Kidney (tissue), 14 donors: ENCODE measurements around the gene ZNF132. TPM values are rescaled to one million over a fixed set of nuclear protein-coding genes. Genes with fewer than 3 reads are reported as not detected.

Source experiments
- DNase-seq, 5 donors: peaks; one replicate each; pipeline ENCODE4 v3.0.0-alpha.2; 2013 to 2020
- FAIRE-seq: peaks from 2 replicates; lab custom pipeline; 2012; peaks lifted over from hg19 to GRCh38; lab: Jason Lieb, UNC
- H3K27ac ChIP-seq, 2 donors: one replicate each; pipeline ENCODE4 v1.7.0; 2013; ENCODE audit warnings: low read depth in 2 of 2, low read length in 2 of 2, inconsistent platforms in 1 of 2
- H3K27me3 ChIP-seq: one replicate; pipeline ENCODE4 v1.7.1; 2013; ENCODE audit warnings: low read length, inconsistent platforms; ENCODE audit not compliant: control insufficient read depth, insufficient read depth
- H3K36me3 ChIP-seq, 3 donors: one replicate each; pipeline versions ENCODE4 v1.7.0 to v1.7.1; 2013; ENCODE audit warnings: low read length in 3 of 3, control low read depth in 1 of 3, inconsistent platforms in 1 of 3; ENCODE audit not compliant: insufficient read depth in 3 of 3, control insufficient read depth in 2 of 3
- H3K4me1 ChIP-seq, 3 donors: one replicate each; pipeline versions ENCODE4 v1.7.0 to v1.7.1; 2013; ENCODE audit warnings: low read length in 3 of 3, inconsistent platforms in 1 of 3, low read depth in 1 of 3; ENCODE audit not compliant: control insufficient read depth in 2 of 3, insufficient read depth in 2 of 3
- H3K4me3 ChIP-seq, 3 donors: one replicate each; pipeline versions ENCODE4 v1.7.0 to v1.8.1; 2013; ENCODE audit warnings: low read length in 3 of 3, control low read depth in 1 of 3, inconsistent platforms in 1 of 3
- H3K9ac ChIP-seq, 3 donors: one replicate each; pipeline versions ENCODE4 v1.7.0 to v1.7.1; 2013; ENCODE audit warnings: low read length in 3 of 3, control low read depth in 1 of 3, inconsistent platforms in 1 of 3
- H3K9me3 ChIP-seq, 3 donors: one replicate each; pipeline versions ENCODE4 v1.7.0 to v1.7.1; 2013; ENCODE audit warnings: low read length in 3 of 3, control low read depth in 1 of 3, inconsistent platforms in 1 of 3; ENCODE audit not compliant: control insufficient read depth in 2 of 3, insufficient read depth in 1 of 3
- CTCF ChIP-seq: IDR thresholded peaks from 3 replicates; pipeline ENCODE4 v1.5.1; 2012; ENCODE audit warnings: mild to moderate bottlenecking, moderate library complexity, borderline replicate concordance; ENCODE audit not compliant: insufficient read depth; ENCODE audit errors: extremely low read depth
- intact Hi-C: fragments of 100-400 bp; cut with DNase I; formaldehyde crosslinking; loops from one replicate; pipeline ENCODE4 v1.11.1; 2022
- microRNA-seq: library from miRNA; unstranded; fragments of <30 nt; microRNA quantifications from one replicate; pipeline ENCODE4 v1.2.0, GENCODE V29; 2020
- polyA plus RNA-seq: library from polyadenylated mRNA; stranded (reverse); fragments of 350-450 nt; fragmentation: Illumina TruSeq; extraction: RNeasy Lipid Tissue Mini Kit (QIAGEN cat#74804); gene quantifications from one replicate; pipeline ENCODE4 v1.2.3, GENCODE V29; 2014; ENCODE audit warnings: low read depth, low replicate concordance; ENCODE audit not compliant: insufficient read depth
- total RNA-seq: library from RNA; stranded (reverse); fragmentation: NEBNext Ultra II Directional; extraction: Animal tissue kit (Norgen Biotek cat#: 25700); gene quantifications from one replicate; pipeline ENCODE4 v1.2.1, GENCODE V29; 2021
- donor health status: control.
- donor health status: control.
- donor health status: control.
- donor health status: control.
- donor health status: control.
- donor health status: DM: yes; HTN: yes; CAD: no.
- donor health status: Normal renal cell carcinoma (clear cell type).

Gene ZNF132
- total and polyA plus RNA-seq, 2 donors from 2014 or later: 2.9 to 7.8 TPM

GRCh38 chr19:58385891-58386575 is 53.9 kb downstream of the ZNF132 start:
- FAIRE-seq: no peak
- Histone ChIP-seq H3K36me3 (peaks cover 0 to 15% (median 2%) of the 10 kb centered on the region in 3 donors), H3K4me3 (peak overlapping the region; percentile 87 to 98 (median 88)), H3K9ac (peak overlapping the region; percentile 7 to 93 (median 80)), H3K27ac (peak overlapping the region; percentile 97), H3K4me1 (peaks cover 3 to 16% (median 7%) of the 10 kb centered on the region in 3 donors), H3K9me3 (no peaks in the 10 kb centered on the region), H3K27me3 (no peaks in the 10 kb centered on the region)
- no peak for TF ChIP-seq CTCF
- peak in 2 of 5 donors; percentile 7 to 60 for DNase-seq
- intact Hi-C loops: no loop called here

- H3K27ac ChIP-seq: peak overlapping the region in 1 of 2 donors; percentile 97
- no peak for TF ChIP-seq CTCF
- FAIRE-seq: no peak
- DNase-seq: no peak
- peaks cover 0 to 10% (median 2%) of the 10 kb centered on the region in 3 donors for H3K36me3 ChIP-seq
- H3K9me3 ChIP-seq: no peaks in the 10 kb centered on the region
- peaks cover 3 to 16% (median 7%) of the 10 kb centered on the region in 3 donors for H3K4me1 ChIP-seq
- peak overlapping the region in 1 of 3 donors; percentile 80 for H3K9ac ChIP-seq
- H3K4me3 ChIP-seq: peak overlapping the region in 1 of 3 donors; percentile 98
- no peaks in the 10 kb centered on the region for H3K27me3 ChIP-seq
- intact Hi-C loops: no loop called here
Observed at GRCh38 chr19:58385313-58385890, 54.6 kb downstream of the ZNF132 start.

- Histone ChIP-seq H3K4me1 (peaks cover under 1 to 29% (median 5%) of the 10 kb centered on the region in 3 donors), H3K4me3 (no peak overlapping the region), H3K9ac (no peak overlapping the region), H3K27me3 (no peaks in the 10 kb centered on the region), H3K36me3 (peaks cover 0 to under 1% (median under 1%) of the 10 kb centered on the region in 3 donors), H3K9me3 (no peaks in the 10 kb centered on the region), H3K27ac (no peak overlapping the region)
- TF ChIP-seq CTCF: no peak
- no peak for FAIRE-seq
- intact Hi-C loops: no loop called here
- DNase-seq: no peak
Observed at GRCh38 chr19:58382997-58383603, 56.9 kb downstream of the ZNF132 start.

Small RNAs within 50 kb of the gene (microRNA-seq; reads per million reads assigned to microRNA genes)
- not detected for gene MIR4754

Other genes starting within 250 kb of the ZNF132 start
- gene ZNF544, start 211.2 kb downstream of the ZNF132 start, total RNA-seq: 39.3 TPM
- gene ZNF544, start 211.2 kb downstream of the ZNF132 start, polyA plus RNA-seq: 19.4 TPM
- 9.0 TPM for gene ZNF8, start 161.2 kb downstream of the ZNF132 start, total RNA-seq
- gene ZNF8, start 161.2 kb downstream of the ZNF132 start, polyA plus RNA-seq: 1.3 TPM
- 35.4 TPM for gene ERVK3-1, start 134.8 kb downstream of the ZNF132 start, total RNA-seq
- gene ERVK3-1, start 134.8 kb downstream of the ZNF132 start, polyA plus RNA-seq: 41.6 TPM
- gene ZSCAN22, start 113.2 kb downstream of the ZNF132 start, total RNA-seq: 3.3 TPM
- gene ZSCAN22, start 113.2 kb downstream of the ZNF132 start, polyA plus RNA-seq: 1.1 TPM
- gene A1BG, start 86.7 kb downstream of the ZNF132 start, total RNA-seq: 10.9 TPM
- 19.0 TPM for gene A1BG, start 86.7 kb downstream of the ZNF132 start, polyA plus RNA-seq
- gene ZNF497, start 77.4 kb downstream of the ZNF132 start, total RNA-seq: 5.0 TPM
- gene ZNF497, start 77.4 kb downstream of the ZNF132 start, polyA plus RNA-seq: 1.7 TPM
- 5.0 TPM for gene ZNF837, start 59.1 kb downstream of the ZNF132 start, total RNA-seq
- gene ZNF837, start 59.1 kb downstream of the ZNF132 start, polyA plus RNA-seq: 3.6 TPM
- gene RPS5, start 52.9 kb downstream of the ZNF132 start, total RNA-seq: 802 TPM
- gene RPS5, start 52.9 kb downstream of the ZNF132 start, polyA plus RNA-seq: 929 TPM
- gene RNF225, start 44.5 kb downstream of the ZNF132 start, total RNA-seq: 0.25 TPM
- gene RNF225, start 44.5 kb downstream of the ZNF132 start, polyA plus RNA-seq: not detected
- gene ZNF584, start 31.5 kb downstream of the ZNF132 start, total RNA-seq: 13.0 TPM
- 6.2 TPM for gene ZNF584, start 31.5 kb downstream of the ZNF132 start, polyA plus RNA-seq
- gene ZNF324B, start 11.5 kb upstream of the ZNF132 start, total RNA-seq: 9.9 TPM
- gene ZNF324B, start 11.5 kb upstream of the ZNF132 start, polyA plus RNA-seq: 3.4 TPM
- 13.0 TPM for gene ZNF324, start 26.9 kb upstream of the ZNF132 start, total RNA-seq
- gene ZNF324, start 26.9 kb upstream of the ZNF132 start, polyA plus RNA-seq: 3.9 TPM
- 13.3 TPM for gene ZNF446, start 36.2 kb upstream of the ZNF132 start, total RNA-seq
- 12.6 TPM for gene ZNF446, start 36.2 kb upstream of the ZNF132 start, polyA plus RNA-seq
- gene SLC27A5, start 71.8 kb upstream of the ZNF132 start, total RNA-seq: 10.8 TPM
- gene SLC27A5, start 71.8 kb upstream of the ZNF132 start, polyA plus RNA-seq: 41.5 TPM
- 16.9 TPM for gene ZBTB45, start 79.7 kb upstream of the ZNF132 start, total RNA-seq
- gene ZBTB45, start 79.7 kb upstream of the ZNF132 start, polyA plus RNA-seq: 7.7 TPM
- gene TRIM28, start 103.9 kb upstream of the ZNF132 start, total RNA-seq: 229 TPM
- gene TRIM28, start 103.9 kb upstream of the ZNF132 start, polyA plus RNA-seq: 191 TPM
- gene CHMP2A, start 115.0 kb upstream of the ZNF132 start, total RNA-seq: 142 TPM
- 294 TPM for gene CHMP2A, start 115.0 kb upstream of the ZNF132 start, polyA plus RNA-seq
- gene UBE2M, start 118.5 kb upstream of the ZNF132 start, total RNA-seq: 60.4 TPM
- gene UBE2M, start 118.5 kb upstream of the ZNF132 start, polyA plus RNA-seq: 98.0 TPM
- 38.6 TPM for gene MZF1, start 133.2 kb upstream of the ZNF132 start, total RNA-seq
- 12.9 TPM for gene MZF1, start 133.2 kb upstream of the ZNF132 start, polyA plus RNA-seq